ENCODE data around the gene ADCY3.

- no peak for TF ChIP-seq POLR2A (IDR thresholded peaks at IDR 0.05)
- TF ChIP-seq, protein P1, sequence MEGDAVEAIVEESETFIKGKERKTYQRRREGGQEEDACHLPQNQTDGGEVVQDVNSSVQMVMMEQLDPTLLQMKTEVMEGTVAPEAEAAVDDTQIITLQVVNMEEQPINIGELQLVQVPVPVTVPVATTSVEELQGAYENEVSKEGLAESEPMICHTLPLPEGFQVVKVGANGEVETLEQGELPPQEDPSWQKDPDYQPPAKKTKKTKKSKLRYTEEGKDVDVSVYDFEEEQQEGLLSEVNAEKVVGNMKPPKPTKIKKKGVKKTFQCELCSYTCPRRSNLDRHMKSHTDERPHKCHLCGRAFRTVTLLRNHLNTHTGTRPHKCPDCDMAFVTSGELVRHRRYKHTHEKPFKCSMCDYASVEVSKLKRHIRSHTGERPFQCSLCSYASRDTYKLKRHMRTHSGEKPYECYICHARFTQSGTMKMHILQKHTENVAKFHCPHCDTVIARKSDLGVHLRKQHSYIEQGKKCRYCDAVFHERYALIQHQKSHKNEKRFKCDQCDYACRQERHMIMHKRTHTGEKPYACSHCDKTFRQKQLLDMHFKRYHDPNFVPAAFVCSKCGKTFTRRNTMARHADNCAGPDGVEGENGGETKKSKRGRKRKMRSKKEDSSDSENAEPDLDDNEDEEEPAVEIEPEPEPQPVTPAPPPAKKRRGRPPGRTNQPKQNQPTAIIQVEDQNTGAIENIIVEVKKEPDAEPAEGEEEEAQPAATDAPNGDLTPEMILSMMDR (IDR thresholded peaks at IDR 0.05), result no peak
- no peak for TF ChIP-seq EP300 (IDR thresholded peaks at IDR 0.05; ENCODE audit: low read depth)
These were observed 43.0 kb downstream of the ADCY3 start for GRCh38 chr2:24877067-24877466.
